ENCODE data around the gene EMILIN2. TPM values are rescaled to one million over a fixed set of nuclear protein-coding genes. Genes with fewer than 3 reads are reported as not detected.

The EMILIN2 gene
- 4.9 and 10.3 TPM in 2 replicates for total RNA-seq

DNA sequence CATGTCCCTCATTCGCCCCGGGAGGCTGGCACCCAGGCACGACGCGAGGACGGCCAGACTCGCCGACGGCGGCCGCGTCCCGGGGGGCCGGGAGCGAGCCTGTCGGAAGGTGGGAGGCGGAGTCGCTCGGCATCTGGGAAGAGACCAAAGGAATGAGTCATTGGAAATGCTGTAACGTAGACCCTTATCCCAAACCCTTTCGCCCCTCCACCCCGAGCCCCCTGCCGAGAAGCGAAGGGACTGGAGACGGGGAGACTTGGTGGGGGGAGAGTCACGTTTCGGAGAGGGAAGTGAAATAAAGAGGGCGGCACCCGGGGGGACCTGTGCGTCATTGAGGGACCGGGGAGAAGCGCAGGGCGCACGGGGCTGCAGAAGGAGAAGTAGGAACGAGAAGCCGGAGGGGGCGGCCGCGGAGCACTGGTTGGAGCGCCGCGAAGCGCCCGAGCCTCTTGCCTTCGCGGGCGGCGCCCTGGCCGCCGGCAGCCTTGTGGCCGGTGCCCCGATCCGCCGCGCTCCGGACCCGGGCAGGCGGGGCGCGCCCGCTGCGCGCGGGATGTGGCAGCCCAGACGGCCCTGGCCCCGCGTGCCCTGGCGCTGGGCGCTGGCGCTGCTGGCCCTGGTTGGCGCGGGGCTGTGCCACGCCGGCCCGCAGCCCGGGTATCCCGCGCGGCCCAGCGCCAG is at the start of gene EMILIN2:
Gene EMILIN2 (plus strand): TSS at position 371 of the 681 bp plus-strand sequence. CDS start 183 bp downstream, at position 554.

Other genes starting within 250 kb of the EMILIN2 start
- gene SMCHD1, start 191.3 kb upstream of the EMILIN2 start, total RNA-seq: 68.8 and 77.3 TPM in 2 replicates
- 25.2 and 26.3 TPM in 2 replicates for gene LPIN2, start 166.1 kb downstream of the EMILIN2 start, total RNA-seq

Measured in aortic smooth muscle cell (primary cell).